ENCODE data around the gene NT5C1B. TPM values are rescaled to one million over a fixed set of nuclear protein-coding genes. Genes with fewer than 3 reads are reported as not detected.

The NT5C1B gene
- total RNA-seq = not detected in 2 replicates

DNA sequence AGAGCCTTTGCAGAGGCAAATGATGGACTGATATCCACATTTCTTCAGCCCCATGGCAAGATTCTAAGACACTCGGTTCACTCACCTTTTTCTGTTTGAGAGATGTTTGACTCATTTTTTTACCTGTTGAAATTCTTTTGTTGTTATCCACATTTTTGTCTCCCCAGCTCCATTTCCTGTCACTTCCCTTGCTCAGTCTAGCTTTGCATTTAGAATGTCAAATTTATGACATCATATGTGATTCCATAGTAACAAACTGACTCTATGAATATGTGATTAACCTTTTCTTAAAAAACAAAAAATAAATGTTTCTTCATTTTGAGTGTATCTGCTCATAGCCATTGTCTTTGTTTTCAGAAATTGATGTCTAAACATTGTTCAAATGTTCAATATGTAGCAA lies at the start of gene NT5C1B:
NT5C1B (minus strand) TSS at position 216 of the 400 bp plus-strand sequence; CDS start at position 115, 101 bp downstream.

DNA sequence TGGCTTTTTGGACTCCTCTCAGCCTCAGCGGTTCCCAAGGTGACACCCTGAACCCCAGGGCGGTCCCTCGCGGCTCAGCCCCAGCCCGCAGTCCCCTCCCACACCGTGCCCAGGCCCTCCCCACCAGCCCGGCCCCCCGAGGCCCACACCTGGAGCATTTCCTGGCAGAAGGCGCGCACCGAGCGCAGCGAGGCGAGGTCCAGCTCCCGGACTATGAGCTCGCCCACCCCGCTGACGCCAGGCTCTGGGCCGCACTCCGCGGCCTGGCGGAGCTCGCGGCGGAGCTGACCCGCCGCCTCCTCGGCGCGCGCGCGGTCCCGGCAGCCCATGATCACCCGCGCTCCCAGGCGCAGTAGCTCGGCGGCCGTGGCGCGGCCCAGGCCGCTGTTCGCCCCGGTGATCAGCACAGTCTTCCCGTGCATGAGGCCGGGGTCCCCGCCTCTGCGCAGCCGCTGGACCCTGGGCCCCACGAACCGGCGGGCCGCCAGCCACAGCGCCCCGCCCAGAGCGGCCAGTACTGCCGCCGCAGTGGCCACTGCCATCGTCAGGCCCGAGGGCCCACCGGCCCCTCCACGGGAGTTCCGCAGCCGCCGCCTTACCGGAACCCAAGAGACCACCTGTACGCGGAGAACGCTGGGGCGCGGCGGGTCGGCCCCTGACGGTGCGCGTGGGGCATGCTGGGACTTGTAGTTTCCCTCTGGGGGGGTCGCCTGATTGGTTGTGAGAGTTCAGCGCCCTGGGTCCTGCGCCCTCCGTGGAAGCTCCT lies 29.2 kb downstream of the NT5C1B start, which contains the start of gene RDH14:
RDH14 (minus strand) TSS at position 623 of the 766 bp plus-strand sequence; CDS start at position 542, 81 bp downstream.

Other genes with a start within 250 kb of the NT5C1B start
- 26.6 and 27.2 TPM in 2 replicates for gene RDH14, start 28.9 kb downstream of the NT5C1B start, total RNA-seq

Measured in tracheal epithelial cell (primary cell).